Upper lobe of left lung (tissue), 6 donors: ENCODE data around the gene PTPRN2. TPM values are rescaled to one million over a fixed set of nuclear protein-coding genes. Genes with fewer than 3 reads are reported as not detected.

Experiments
- ATAC-seq, 2 donors: fragments of 200-7000 bp; cut with Tn5 transposase; one replicate each; pipeline ENCODE4 v1.9.1; 2022; ENCODE audit warnings: mild to moderate bottlenecking in 2 of 2, moderate library complexity in 2 of 2; ENCODE audit not compliant: low FRiP score in 2 of 2
- DNase-seq, 2 donors: peaks; one replicate each; pipeline ENCODE4 v3.0.0-alpha.2; 2019 to 2020
- H3K27ac ChIP-seq, 4 donors: fragments of 200-600 bp; sonication (generic); one replicate each; pipeline ENCODE4 v1.5.1; 2016 to 2019
- H3K27me3 ChIP-seq, 4 donors: fragments of 200-600 bp; sonication (generic); one replicate each; pipeline ENCODE4 v1.5.1; 2017 to 2019
- H3K36me3 ChIP-seq, 4 donors: fragments of 200-600 bp; sonication (generic); one replicate each; pipeline ENCODE4 v1.5.1; 2016 to 2019
- H3K4me1 ChIP-seq, 4 donors: fragments of 200-600 bp; sonication (generic); one replicate each; pipeline ENCODE4 v1.5.1; 2018 to 2019
- H3K4me3 ChIP-seq, 4 donors: fragments of 200-600 bp; sonication (generic); one replicate each; pipeline ENCODE4 v1.5.1; 2017 to 2019; ENCODE audit warnings: mild to moderate bottlenecking in 2 of 4, moderate library complexity in 1 of 4
- H3K9me3 ChIP-seq, 4 donors: fragments of 200-600 bp; sonication (generic); one replicate each; pipeline ENCODE4 v1.5.1; 2018 to 2019
- EP300 ChIP-seq, 4 donors: sonication (generic); formaldehyde crosslinking; IDR thresholded peaks; one replicate each; pipeline ENCODE4 v1.5.1; 2017; ENCODE audit warnings: antibody characterized with exemption in 4 of 4, control low read depth in 2 of 4
- POLR2A ChIP-seq, 4 donors: fragments of 450-650 bp; IDR thresholded peaks; one replicate each; pipeline ENCODE4 v1.5.1; 2016 to 2017; ENCODE audit warnings: antibody characterized with exemption in 4 of 4, mild to moderate bottlenecking in 2 of 4
- POLR2AphosphoS5 ChIP-seq, 2 donors: sonication (generic); formaldehyde crosslinking; IDR thresholded peaks; one replicate each; pipeline ENCODE4 v1.5.1; 2017; ENCODE audit warnings: antibody characterized with exemption in 2 of 2
- WGBS, 2 donors: methylation state at CpG; one replicate each; pipeline ENCODE4 v1.1.5; 2017 to 2018; 5-methylcytosine and 5-hydroxymethylcytosine counted together
- total RNA-seq, 6 donors: library from RNA; depleted of rRNA in 4 of 6; stranded (reverse); fragments of >200 nt in 4 of 6; gene quantifications; one replicate each; pipeline versions ENCODE4 v1.1.0 to v1.2.1, GENCODE V29; 2016 to 2021
- TF ChIP-seq, protein P1 (sequence below), 6 experiments: fragments of 450-650 bp in 4 of 6; fragments of 200-600 bp in 2 of 6; sonication (generic) in 2 of 6; IDR thresholded peaks; one replicate each; pipeline ENCODE4 v1.5.1; 2016 to 2019; ENCODE audit warnings: antibody characterized with exemption in 6 of 6
- donor health status: DM: no; HTN: no; CAD: no; lungs with moderate emphysema.
- donor health status: DM: no; HTN: yes; CAD: no; lungs with severe emphysema.

Gene PTPRN2
- total RNA-seq, 6 donors from 2014 or later = 3.3 to 7.9 (median 5.2) TPM

DNA sequence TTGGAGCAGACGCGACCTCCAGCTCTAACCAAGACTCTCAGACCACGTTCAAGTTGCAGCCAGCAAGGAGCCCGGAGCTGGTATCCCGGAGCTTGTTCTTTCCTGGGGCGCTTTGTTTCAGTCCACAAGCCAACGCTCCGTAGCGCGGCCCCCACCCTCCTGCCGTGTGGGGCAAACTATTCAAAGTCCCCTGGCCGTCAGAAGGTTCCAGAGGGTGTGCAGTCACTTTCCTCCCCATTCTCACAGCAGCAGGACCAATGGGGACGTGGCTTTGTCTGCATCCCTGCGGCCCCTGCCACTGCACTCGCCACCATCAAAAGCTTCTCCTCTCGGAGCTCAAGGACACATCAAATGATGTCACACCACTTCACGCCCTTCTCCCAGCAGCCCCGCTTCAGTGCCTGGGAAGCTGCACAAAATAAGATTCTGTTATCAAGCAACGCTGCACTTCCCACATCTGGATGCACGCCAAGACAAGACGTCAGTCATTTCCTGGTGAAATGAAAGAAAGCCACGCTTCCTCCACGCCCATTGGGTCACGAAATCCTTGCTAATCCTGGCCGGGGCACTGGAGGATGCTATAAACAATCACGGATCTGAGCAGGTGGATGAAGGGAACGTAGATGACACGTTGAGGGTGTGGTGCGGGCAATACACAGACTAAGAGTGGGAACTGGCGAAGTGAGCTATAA, 348.2 kb downstream of the PTPRN2 start:
- Histone ChIP-seq H3K4me3 (peak overlapping the region in 1 of 4 donors; percentile 7), H3K36me3 (no peaks in the 10 kb centered on the region)
- WGBS, 2 donors = 29 to 67% methylated on average over 30 of the region's 30 CpGs

DNA sequence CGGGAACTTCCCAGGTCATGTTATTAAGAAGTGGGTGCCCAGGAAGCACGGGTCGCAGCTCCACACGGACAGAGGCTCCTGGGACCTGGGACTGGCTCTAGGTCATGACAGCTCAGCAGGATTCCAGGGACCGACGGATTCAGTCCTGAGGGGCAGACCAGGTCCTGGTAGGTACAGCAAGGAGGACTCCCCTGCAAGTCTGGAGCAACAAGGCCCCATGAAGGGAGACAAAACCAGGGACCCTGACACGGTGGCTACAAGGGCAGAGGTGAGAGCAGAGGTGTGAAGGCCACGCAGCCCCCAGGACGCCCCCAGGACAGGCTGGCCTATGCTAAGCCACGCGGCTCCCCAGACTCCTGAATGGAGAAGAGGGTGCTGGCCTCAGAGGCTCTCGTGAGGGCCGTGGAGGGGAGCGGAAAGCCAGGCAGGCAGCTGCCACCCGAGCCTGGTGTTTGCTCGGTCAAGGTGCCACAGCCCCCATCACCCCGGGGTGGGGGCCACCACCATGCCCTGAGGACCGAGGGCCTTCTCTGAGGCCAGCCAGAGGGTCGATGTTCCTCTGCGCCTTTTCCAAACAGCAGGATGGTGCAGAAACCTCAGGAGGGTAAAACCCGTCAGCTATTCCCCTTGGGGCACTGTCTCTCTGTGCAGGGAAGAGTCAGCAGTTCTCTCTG, 348.9 kb downstream of the PTPRN2 start:
- peak in 1 of 2 donors; percentile 74 for DNase-seq

More for the DNA sequence above, 348.2 kb downstream of the PTPRN2 start:
- ATAC-seq (peak in 1 of 2 donors; percentile 14), DNase-seq (peak in 1 of 2 donors; percentile 50)
- Histone ChIP-seq H3K27me3 (no peaks in the 10 kb centered on the region), H3K4me1 (no peaks in the 10 kb centered on the region), H3K27ac (no peak overlapping the region), H3K9me3 (no peaks in the 10 kb centered on the region)
- TF ChIP-seq POLR2AphosphoS5 (IDR thresholded peaks at IDR 0.05) (no peak), POLR2A (IDR thresholded peaks at IDR 0.05) (no peak), EP300 (IDR thresholded peaks at IDR 0.05) (no peak)
- TF ChIP-seq, protein P1, sequence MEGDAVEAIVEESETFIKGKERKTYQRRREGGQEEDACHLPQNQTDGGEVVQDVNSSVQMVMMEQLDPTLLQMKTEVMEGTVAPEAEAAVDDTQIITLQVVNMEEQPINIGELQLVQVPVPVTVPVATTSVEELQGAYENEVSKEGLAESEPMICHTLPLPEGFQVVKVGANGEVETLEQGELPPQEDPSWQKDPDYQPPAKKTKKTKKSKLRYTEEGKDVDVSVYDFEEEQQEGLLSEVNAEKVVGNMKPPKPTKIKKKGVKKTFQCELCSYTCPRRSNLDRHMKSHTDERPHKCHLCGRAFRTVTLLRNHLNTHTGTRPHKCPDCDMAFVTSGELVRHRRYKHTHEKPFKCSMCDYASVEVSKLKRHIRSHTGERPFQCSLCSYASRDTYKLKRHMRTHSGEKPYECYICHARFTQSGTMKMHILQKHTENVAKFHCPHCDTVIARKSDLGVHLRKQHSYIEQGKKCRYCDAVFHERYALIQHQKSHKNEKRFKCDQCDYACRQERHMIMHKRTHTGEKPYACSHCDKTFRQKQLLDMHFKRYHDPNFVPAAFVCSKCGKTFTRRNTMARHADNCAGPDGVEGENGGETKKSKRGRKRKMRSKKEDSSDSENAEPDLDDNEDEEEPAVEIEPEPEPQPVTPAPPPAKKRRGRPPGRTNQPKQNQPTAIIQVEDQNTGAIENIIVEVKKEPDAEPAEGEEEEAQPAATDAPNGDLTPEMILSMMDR (IDR thresholded peaks at IDR 0.05) = no peak

DNA sequence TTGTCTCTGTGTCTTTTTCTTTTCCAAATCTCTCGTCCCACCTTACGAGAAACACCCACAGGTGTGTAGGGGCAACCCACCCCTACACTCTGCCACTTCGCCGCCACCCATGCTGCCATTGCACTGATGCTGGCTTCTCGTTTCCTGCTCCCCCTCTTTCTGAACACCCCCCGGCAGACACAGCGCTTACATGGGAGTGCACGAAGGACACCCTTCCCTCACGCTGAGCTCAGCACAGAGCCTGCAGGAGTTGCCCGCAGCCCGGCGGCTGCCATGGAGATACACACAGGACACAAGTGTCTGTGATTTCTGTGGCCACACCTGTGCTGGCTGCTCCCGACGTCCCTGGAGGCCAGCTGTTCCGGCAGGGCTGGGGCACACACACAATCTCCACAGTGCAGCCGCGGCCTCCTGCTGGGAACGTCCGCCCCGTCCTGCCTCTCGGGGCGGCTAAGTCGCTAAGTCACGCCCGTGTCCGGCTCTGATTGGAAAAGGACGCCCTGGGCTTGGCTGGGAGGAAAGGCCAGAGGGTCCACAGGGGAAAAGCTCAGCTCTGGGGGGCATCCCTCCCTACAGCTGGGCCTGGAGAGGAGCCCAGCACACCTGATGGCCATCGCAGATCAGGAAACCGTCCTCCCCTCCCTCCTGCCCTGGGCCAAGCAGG, 349.8 kb downstream of the PTPRN2 start:
- 90 to 94% methylated on average over 14 to 15 of the region's 29 CpGs for WGBS, 2 donors
- no peaks in the 10 kb centered on the region for H3K9me3 ChIP-seq
- DNase-seq = peak in 1 of 2 donors; percentile 75
- no peaks in the 10 kb centered on the region for H3K4me1 ChIP-seq
- no peaks in the 10 kb centered on the region for H3K36me3 ChIP-seq
- ATAC-seq = peak in 1 of 2 donors; percentile 61
- H3K27me3 ChIP-seq = no peaks in the 10 kb centered on the region
- H3K4me3 ChIP-seq = no peak overlapping the region
- H3K27ac ChIP-seq = no peak overlapping the region
- no peak for TF ChIP-seq POLR2A (IDR thresholded peaks at IDR 0.05)
- TF ChIP-seq EP300 (IDR thresholded peaks at IDR 0.05) = no peak
- TF ChIP-seq POLR2AphosphoS5 (IDR thresholded peaks at IDR 0.05) = no peak
- TF ChIP-seq, protein P1 (IDR thresholded peaks at IDR 0.05) = no peak

More for the DNA sequence above, 348.9 kb downstream of the PTPRN2 start:
- no peaks in the 10 kb centered on the region for H3K4me1 ChIP-seq
- no peak for ATAC-seq
- no peak overlapping the region for H3K27ac ChIP-seq
- WGBS, 2 donors = 81 to 83% methylated on average over 9 to 16 of the region's 21 CpGs
- H3K4me3 ChIP-seq = no peak overlapping the region
- no peaks in the 10 kb centered on the region for H3K27me3 ChIP-seq
- H3K9me3 ChIP-seq = no peaks in the 10 kb centered on the region
- no peak for TF ChIP-seq EP300 (IDR thresholded peaks at IDR 0.05)
- no peak for TF ChIP-seq POLR2A (IDR thresholded peaks at IDR 0.05)
- no peak for TF ChIP-seq POLR2AphosphoS5 (IDR thresholded peaks at IDR 0.05)
- TF ChIP-seq, protein P1 (IDR thresholded peaks at IDR 0.05) = no peak
- H3K36me3 ChIP-seq = no peaks in the 10 kb centered on the region

DNA sequence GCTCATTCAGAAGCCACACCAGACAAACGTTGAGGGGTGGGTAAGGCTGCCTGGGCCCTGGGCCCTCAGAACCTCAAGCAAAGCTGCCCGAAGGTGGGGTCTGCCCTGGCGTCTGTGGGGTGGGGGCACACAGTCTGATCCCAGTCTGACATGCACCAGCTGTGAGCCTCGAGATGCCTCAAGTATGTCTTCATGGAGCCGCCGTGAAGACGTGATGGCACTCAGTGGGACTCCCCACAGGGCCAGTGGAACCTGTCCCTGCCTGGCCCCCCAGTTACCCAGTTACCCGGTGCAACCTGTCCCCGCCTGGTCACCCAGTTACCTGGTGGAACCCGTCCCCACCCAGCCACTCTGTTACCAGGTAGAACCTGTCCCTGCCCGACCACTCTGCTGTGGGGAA, 351.2 kb downstream of the PTPRN2 start:
- no peak overlapping the region for H3K4me3 ChIP-seq
- DNase-seq (peak in 1 of 2 donors; percentile 45), ATAC-seq (peak in 1 of 2 donors; percentile 66)
- H3K27me3 ChIP-seq = no peaks in the 10 kb centered on the region
- TF ChIP-seq POLR2A (IDR thresholded peaks at IDR 0.05) = no peak
- TF ChIP-seq EP300 (IDR thresholded peaks at IDR 0.05) = no peak
- TF ChIP-seq POLR2AphosphoS5 (IDR thresholded peaks at IDR 0.05) = no peak
- TF ChIP-seq, protein P1 (IDR thresholded peaks at IDR 0.05) = no peak
- H3K4me1 ChIP-seq = no peaks in the 10 kb centered on the region
- no peaks in the 10 kb centered on the region for H3K36me3 ChIP-seq
- WGBS, 2 donors = 70 to 78% methylated on average over 4 to 10 of the region's 11 CpGs
- H3K9me3 ChIP-seq = no peaks in the 10 kb centered on the region
- no peak overlapping the region for H3K27ac ChIP-seq
